Peyer's patch (tissue), 4 donors: ENCODE measurements around the gene IFT88.

ENCODE experiments used
- CTCF ChIP-seq, 6 experiments: fragments of 450-650 bp in 4 of 6; fragments of 200-600 bp in 2 of 6; sonication (generic) in 1 of 6; IDR thresholded peaks; one replicate each; pipeline ENCODE4 v1.5.1; 2017 to 2019; ENCODE audit warnings: antibody characterized with exemption in 6 of 6, mild to moderate bottlenecking in 3 of 6, moderate library complexity in 1 of 6
- POLR2A ChIP-seq, 2 donors: fragments of 450-650 bp; IDR thresholded peaks; one replicate each; pipeline ENCODE4 v1.5.1; 2017; ENCODE audit warnings: antibody characterized with exemption in 2 of 2, mild to moderate bottlenecking in 2 of 2, moderate library complexity in 2 of 2

DNA sequence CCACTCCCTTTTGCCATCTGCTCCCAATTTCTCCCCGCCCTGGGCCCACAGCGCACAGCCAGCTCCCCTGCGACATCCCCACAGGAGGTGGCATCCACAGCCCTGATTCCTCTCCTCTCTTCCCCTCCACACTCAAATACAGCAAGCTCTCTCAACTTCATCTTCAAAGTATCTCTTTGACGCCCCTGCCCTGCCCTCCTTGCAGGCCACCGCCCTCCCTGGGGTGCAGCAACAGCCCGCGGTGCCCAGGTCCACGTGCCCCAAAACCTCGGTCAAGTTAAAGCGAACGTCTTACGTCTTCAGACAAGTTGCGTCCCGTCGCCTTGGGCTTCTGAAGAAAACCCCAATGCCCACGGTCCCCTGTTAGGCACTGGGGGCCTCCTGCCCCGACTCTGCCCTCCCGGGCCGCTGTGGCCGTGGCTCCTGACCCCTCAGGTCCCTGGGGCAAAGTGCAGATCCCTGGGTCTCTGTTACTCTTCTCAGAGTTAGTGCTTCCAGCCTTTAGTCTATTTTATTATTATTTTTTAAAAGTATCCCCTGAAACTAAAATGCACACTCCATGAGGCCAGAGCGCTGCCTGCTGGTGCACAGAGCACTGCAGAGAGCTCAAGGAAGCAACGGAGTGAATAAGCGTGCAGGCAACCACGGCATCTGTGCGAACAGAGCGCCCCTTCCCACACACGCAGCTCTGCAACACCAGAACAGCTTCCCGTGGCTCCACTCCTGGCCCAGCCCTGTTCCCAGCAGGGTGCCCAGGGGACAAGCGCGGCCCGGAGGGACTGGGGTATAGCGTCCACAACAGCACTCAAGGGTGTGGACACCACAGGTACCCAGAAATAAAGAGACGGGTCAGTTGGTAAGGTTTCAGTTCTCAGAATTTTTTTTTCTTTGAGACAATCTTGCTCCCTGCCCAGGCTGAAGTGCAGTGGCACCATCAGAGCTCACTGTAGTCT lies 163.0 kb downstream of the IFT88 start:
- no peak for TF ChIP-seq CTCF (IDR thresholded peaks at IDR 0.05)
- no peak for TF ChIP-seq POLR2A (IDR thresholded peaks at IDR 0.05)
